Loucy (cell line): ENCODE measurements around the gene HMGXB3.

Source experiments
- H2AFZ ChIP-seq: fragments of 200-600 bp; sonication (generic); 2 replicates; pipeline ENCODE4 v1.6.0; 2016; ENCODE audit warnings: antibody characterized with exemption, mild to moderate bottlenecking, low read length, moderate library complexity
- H3F3A ChIP-seq: fragments of 200-600 bp; 2 replicates; pipeline ENCODE4 v1.6.0; 2016; ENCODE audit warnings: antibody characterized with exemption, low read depth, mild to moderate bottlenecking
- H3K27me3 ChIP-seq: fragments of 200-600 bp; sonication (generic); 2 replicates; pipeline ENCODE4 v1.6.1; 2014; ENCODE audit warnings: low read length, mild to moderate bottlenecking; ENCODE audit not compliant: insufficient read depth, poor library complexity, severe bottlenecking
- H3K36me3 ChIP-seq: fragments of 200-600 bp; sonication (generic); 2 replicates; pipeline ENCODE4 v1.6.1; 2016; ENCODE audit warnings: low read length; ENCODE audit not compliant: insufficient read depth
- H3K4me1 ChIP-seq: fragments of 200-600 bp; sonication (generic); 2 replicates; pipeline ENCODE4 v1.5.1; 2014; ENCODE audit warnings: low read length, mild to moderate bottlenecking; ENCODE audit not compliant: insufficient read depth, poor library complexity, severe bottlenecking
- H3K4me2 ChIP-seq: fragments of 200-600 bp; sonication (generic); 2 replicates; pipeline ENCODE4 v1.6.0; 2014; ENCODE audit warnings: antibody characterized with exemption, low read length, low read depth, mild to moderate bottlenecking; ENCODE audit not compliant: poor library complexity, severe bottlenecking
- H3K4me3 ChIP-seq: fragments of 200-600 bp; sonication (generic); 2 replicates; pipeline ENCODE4 v1.5.1; 2014; ENCODE audit warnings: low read length, mild to moderate bottlenecking, mixed read lengths; ENCODE audit not compliant: poor library complexity, severe bottlenecking
- H3K79me2 ChIP-seq: fragments of 200-600 bp; sonication (generic); 2 replicates; pipeline ENCODE4 v1.6.1; 2014; ENCODE audit warnings: low read length; ENCODE audit not compliant: insufficient read depth
- H3K9ac ChIP-seq: fragments of 200-600 bp; sonication (generic); 2 replicates; pipeline ENCODE4 v1.6.0; 2014; ENCODE audit warnings: mild to moderate bottlenecking, low read depth, low read length, moderate library complexity; ENCODE audit not compliant: poor library complexity, severe bottlenecking
- H3K9me2 ChIP-seq: fragments of 200-600 bp; sonication (generic); replicated peaks from 2 replicates; pipeline ENCODE4 v1.6.1; 2016; ENCODE audit warnings: low read depth, low read length, mixed read lengths
- H3K9me3 ChIP-seq: fragments of 200-600 bp; sonication (generic); 2 replicates; pipeline ENCODE4 v1.6.1; 2014; ENCODE audit warnings: mild to moderate bottlenecking, antibody characterized with exemption, low read length, low read depth; ENCODE audit not compliant: insufficient read depth
- H4K20me1 ChIP-seq: fragments of 200-600 bp; sonication (generic); 2 replicates; pipeline ENCODE4 v1.6.0; 2014; ENCODE audit warnings: antibody characterized with exemption, low read length, mild to moderate bottlenecking; ENCODE audit not compliant: insufficient read depth, poor library complexity, severe bottlenecking
- EZH2phosphoT487 ChIP-seq: fragments of 200-600 bp; IDR thresholded peaks from 2 replicates; pipeline ENCODE4 v1.6.1; 2018; ENCODE audit warnings: antibody characterized with exemption, mild to moderate bottlenecking, moderate library complexity, borderline replicate concordance
- TF ChIP-seq, protein P1 (sequence below): fragments of 200-600 bp; sonication (generic); conservative IDR thresholded peaks from 2 replicates; pipeline ENCODE4 v1.5.1; 2014; ENCODE audit warnings: mild to moderate bottlenecking, antibody characterized with exemption, low read length

Gene HMGXB3

DNA sequence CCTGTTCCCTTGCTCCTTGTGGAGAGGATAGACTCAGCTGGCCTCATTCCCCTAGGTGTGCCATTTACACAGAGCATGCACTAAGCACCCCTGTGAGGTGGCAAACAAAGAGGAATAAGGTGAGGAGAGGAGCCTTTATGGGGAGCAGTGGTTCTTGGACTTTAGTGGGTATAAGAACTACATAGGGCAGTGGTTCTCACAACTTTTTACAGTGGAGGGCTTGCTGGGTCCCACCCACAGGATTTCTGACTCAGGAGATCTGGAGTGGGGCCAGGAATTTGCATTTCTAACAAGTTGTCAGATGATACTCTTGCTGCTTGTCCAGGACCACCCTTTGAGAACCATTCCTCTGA lies 43.8 kb downstream of the HMGXB3 start:
- Histone ChIP-seq H2AFZ (no peak overlapping the region), H3K36me3 (peaks cover 94% of the 10 kb centered on the region; the same call in 1 of the 2 replicates), H4K20me1 (no peaks in the 10 kb centered on the region), H3K27me3 (no peaks in the 10 kb centered on the region), H3K4me2 (no peak overlapping the region), H3K9me2 (no peaks in the 10 kb centered on the region), H3K9me3 (no peaks in the 10 kb centered on the region), H3K4me3 (no peak overlapping the region), H3K79me2 (no peaks in the 10 kb centered on the region), H3F3A (no peaks in the 10 kb centered on the region), H3K9ac (no peak overlapping the region), H3K4me1 (no peaks in the 10 kb centered on the region)
- TF ChIP-seq, protein P1, sequence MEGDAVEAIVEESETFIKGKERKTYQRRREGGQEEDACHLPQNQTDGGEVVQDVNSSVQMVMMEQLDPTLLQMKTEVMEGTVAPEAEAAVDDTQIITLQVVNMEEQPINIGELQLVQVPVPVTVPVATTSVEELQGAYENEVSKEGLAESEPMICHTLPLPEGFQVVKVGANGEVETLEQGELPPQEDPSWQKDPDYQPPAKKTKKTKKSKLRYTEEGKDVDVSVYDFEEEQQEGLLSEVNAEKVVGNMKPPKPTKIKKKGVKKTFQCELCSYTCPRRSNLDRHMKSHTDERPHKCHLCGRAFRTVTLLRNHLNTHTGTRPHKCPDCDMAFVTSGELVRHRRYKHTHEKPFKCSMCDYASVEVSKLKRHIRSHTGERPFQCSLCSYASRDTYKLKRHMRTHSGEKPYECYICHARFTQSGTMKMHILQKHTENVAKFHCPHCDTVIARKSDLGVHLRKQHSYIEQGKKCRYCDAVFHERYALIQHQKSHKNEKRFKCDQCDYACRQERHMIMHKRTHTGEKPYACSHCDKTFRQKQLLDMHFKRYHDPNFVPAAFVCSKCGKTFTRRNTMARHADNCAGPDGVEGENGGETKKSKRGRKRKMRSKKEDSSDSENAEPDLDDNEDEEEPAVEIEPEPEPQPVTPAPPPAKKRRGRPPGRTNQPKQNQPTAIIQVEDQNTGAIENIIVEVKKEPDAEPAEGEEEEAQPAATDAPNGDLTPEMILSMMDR = no peak
- TF ChIP-seq EZH2phosphoT487 = no peak

DNA sequence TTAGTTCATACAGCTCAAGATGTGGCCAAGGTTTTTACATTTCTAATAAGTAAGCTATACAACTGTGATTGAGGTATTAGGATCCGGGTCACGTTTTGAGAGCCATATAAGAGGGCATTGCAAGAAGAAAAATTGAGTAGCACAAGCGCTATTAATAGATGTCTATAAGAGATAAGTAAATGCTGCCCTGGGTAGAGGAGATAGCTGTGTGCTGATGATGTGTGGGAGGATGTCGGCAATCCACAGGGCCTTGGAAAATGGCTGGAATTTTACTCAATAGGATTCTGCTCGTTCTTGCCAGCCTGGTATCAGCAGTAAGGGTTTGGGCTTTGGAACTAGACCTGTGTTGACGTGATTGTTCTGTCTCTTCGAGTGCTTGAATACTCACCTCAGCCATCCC lies 44.2 kb downstream of the HMGXB3 start:
- Histone ChIP-seq H3K4me1 (no peaks in the 10 kb centered on the region), H3F3A (no peaks in the 10 kb centered on the region)

DNA sequence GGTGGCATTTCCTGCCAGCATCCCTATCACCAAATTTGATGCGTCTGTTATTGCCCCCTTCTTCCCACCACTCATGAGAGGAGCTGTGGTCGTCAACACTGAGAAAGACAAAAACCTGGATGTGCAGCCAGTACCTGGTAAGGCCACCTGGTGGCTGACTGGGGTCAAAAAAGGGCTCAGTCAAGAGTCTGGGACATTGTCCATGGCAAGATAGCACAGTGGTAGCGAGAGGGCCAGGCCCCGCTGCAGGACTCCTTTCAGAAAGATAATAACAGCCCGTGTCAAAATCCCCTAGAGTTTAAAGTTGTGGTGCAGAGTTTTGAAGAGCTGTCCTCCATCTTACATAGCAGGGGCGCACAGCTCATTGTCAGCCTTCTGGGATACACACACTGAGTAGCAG lies 45.0 kb downstream of the HMGXB3 start:
- H2AFZ ChIP-seq = no peak overlapping the region
- H3K36me3 ChIP-seq = peaks cover 96% of the 10 kb centered on the region; the same call in 1 of the 2 replicates
- H3K9me3 ChIP-seq = no peaks in the 10 kb centered on the region
- H3K79me2 ChIP-seq = no peaks in the 10 kb centered on the region
- H3K4me2 ChIP-seq = no peak overlapping the region
- no peaks in the 10 kb centered on the region for H3F3A ChIP-seq
- TF ChIP-seq, protein P1 = peak; percentile 37
- no peak for TF ChIP-seq EZH2phosphoT487
- H3K4me3 ChIP-seq = no peak overlapping the region
- no peaks in the 10 kb centered on the region for H3K9me2 ChIP-seq
- H3K4me1 ChIP-seq = no peaks in the 10 kb centered on the region
- H3K9ac ChIP-seq = no peak overlapping the region
- H4K20me1 ChIP-seq = no peaks in the 10 kb centered on the region
- no peaks in the 10 kb centered on the region for H3K27me3 ChIP-seq

More for the DNA sequence above, 44.2 kb downstream of the HMGXB3 start:
- H4K20me1 ChIP-seq = no peaks in the 10 kb centered on the region
- H3K9me2 ChIP-seq = no peaks in the 10 kb centered on the region
- H2AFZ ChIP-seq = no peak overlapping the region
- no peak overlapping the region for H3K9ac ChIP-seq
- peaks cover 94% of the 10 kb centered on the region; the same call in 1 of the 2 replicates for H3K36me3 ChIP-seq
- no peaks in the 10 kb centered on the region for H3K27me3 ChIP-seq
- H3K9me3 ChIP-seq = no peaks in the 10 kb centered on the region
- no peaks in the 10 kb centered on the region for H3K79me2 ChIP-seq
- H3K4me2 ChIP-seq = no peak overlapping the region
- H3K4me3 ChIP-seq = no peak overlapping the region
- TF ChIP-seq, protein P1 = no peak
- no peak for TF ChIP-seq EZH2phosphoT487
